Activated naive CD4-positive, alpha-beta T cell treated with anti-CD3 and anti-CD28 coated beads, Interleukin-2, amount 50 U/mL, for 72 hours (primary cell): ENCODE measurements around the gene DIS3L2. TPM values are rescaled to one million over a fixed set of nuclear protein-coding genes. Genes with fewer than 3 reads are reported as not detected.

Source experiments
- ATAC-seq, 2 donors: fragments of 150-1000 bp; cut with Tn5 transposase; 2 replicates each; pipeline ENCODE4 v1.10.0; 2021; ENCODE audit warnings: mild to moderate bottlenecking in 2 of 2, moderate library complexity in 2 of 2
- DNase-seq, 2 donors: peaks; one replicate each; pipeline ENCODE4 v3.0.0; 2021 to 2022; ENCODE audit warnings: low spot score in 2 of 2
- H3K27ac Mint-ChIP-seq, 2 donors: one replicate each; pipeline ENCODE4 v1.8.0; 2022; ENCODE audit warnings: mild to moderate bottlenecking in 2 of 2, mixed read lengths in 2 of 2
- H3K36me3 Mint-ChIP-seq, 2 donors: one replicate each; pipeline ENCODE4 v1.8.0; 2022; ENCODE audit warnings: mixed read lengths in 2 of 2
- H3K9me3 Mint-ChIP-seq, 2 donors: one replicate each; pipeline ENCODE4 v1.8.0; 2022; ENCODE audit warnings: mixed read lengths in 2 of 2
- total RNA-seq, 2 donors: library from RNA; stranded (reverse); gene quantifications; one replicate each; pipeline ENCODE4 v1.2.3, GENCODE V29; 2022

DIS3L2 gene
- 10 to 100 TPM; 19.9 to 44.0 TPM for total RNA-seq

- ATAC-seq (peak; percentile 95), DNase-seq (peak; percentile 78 to 82)
- H3K9me3 Mint-ChIP-seq: no peaks in the 10 kb centered on the region
- H3K36me3 Mint-ChIP-seq: peaks cover 14 to 21% of the 10 kb centered on the region in 2 donors
- peak within 1 kb of the TSS; percentile 89 to 98 for H3K27ac Mint-ChIP-seq
These were observed at the start of gene DIS3L2 for GRCh38 chr2:231961349-231962166. Gene DIS3L2 (plus strand): TSS chr2:231961713. CDS start chr2:232014928, 53,215 bp downstream.

GRCh38 chr2:231914077-231914690 is 47.3 kb upstream of the DIS3L2 start:
- DNase-seq (no peak), ATAC-seq (no peak)
- no peaks in the 10 kb centered on the region for H3K36me3 Mint-ChIP-seq
- H3K9me3 Mint-ChIP-seq: no peaks in the 10 kb centered on the region
- no peak overlapping the region for H3K27ac Mint-ChIP-seq

- ATAC-seq (peak; percentile 66 to 89), DNase-seq (no peak)
- Mint-ChIP-seq H3K36me3 (no peaks in the 10 kb centered on the region), H3K9me3 (no peaks in the 10 kb centered on the region), H3K27ac (no peak overlapping the region)
These were observed 44.0 kb upstream of the DIS3L2 start for GRCh38 chr2:231917280-231918066.

- Mint-ChIP-seq H3K36me3 (no peaks in the 10 kb centered on the region), H3K27ac (peak overlapping the region in 1 of 2 donors; percentile 9), H3K9me3 (no peaks in the 10 kb centered on the region)
- no peak for ATAC-seq
- DNase-seq: no peak
These were observed 42.8 kb upstream of the DIS3L2 start for GRCh38 chr2:231918501-231919330.

- Mint-ChIP-seq H3K27ac (peak overlapping the region in 1 of 2 donors; percentile 9), H3K9me3 (no peaks in the 10 kb centered on the region), H3K36me3 (no peaks in the 10 kb centered on the region)
- ATAC-seq (no peak), DNase-seq (no peak)
These were observed 42.0 kb upstream of the DIS3L2 start for GRCh38 chr2:231919341-231920035.

- DNase-seq: peak in 1 of 2 donors; percentile 49
- no peak overlapping the region for H3K27ac Mint-ChIP-seq
- no peaks in the 10 kb centered on the region for H3K36me3 Mint-ChIP-seq
- ATAC-seq: no peak
- H3K9me3 Mint-ChIP-seq: no peaks in the 10 kb centered on the region
These were observed 41.1 kb upstream of the DIS3L2 start for GRCh38 chr2:231920366-231920765.

GRCh38 chr2:231920795-231921194 is 40.7 kb upstream of the DIS3L2 start:
- Mint-ChIP-seq H3K27ac (no peak overlapping the region), H3K36me3 (no peaks in the 10 kb centered on the region), H3K9me3 (no peaks in the 10 kb centered on the region)
- no peak for DNase-seq
- no peak for ATAC-seq

- DNase-seq (peak in 1 of 2 donors; percentile 20), ATAC-seq (no peak)
- Mint-ChIP-seq H3K27ac (no peak overlapping the region), H3K36me3 (no peaks in the 10 kb centered on the region), H3K9me3 (no peaks in the 10 kb centered on the region)
These were observed 39.1 kb upstream of the DIS3L2 start for GRCh38 chr2:231922311-231923009.

- Mint-ChIP-seq H3K36me3 (no peaks in the 10 kb centered on the region), H3K9me3 (no peaks in the 10 kb centered on the region), H3K27ac (no peak overlapping the region)
- DNase-seq (peak in 1 of 2 donors; percentile 40), ATAC-seq (no peak)
These were observed 38.5 kb upstream of the DIS3L2 start for GRCh38 chr2:231923010-231923344.

- Mint-ChIP-seq H3K27ac (no peak overlapping the region), H3K9me3 (no peaks in the 10 kb centered on the region), H3K36me3 (no peaks in the 10 kb centered on the region)
- DNase-seq (peak in 1 of 2 donors; percentile 37), ATAC-seq (no peak)
These were observed 37.3 kb upstream of the DIS3L2 start for GRCh38 chr2:231923951-231924888.

GRCh38 chr2:231924889-231925275 is 36.6 kb upstream of the DIS3L2 start:
- ATAC-seq (peak in 1 of 2 donors; percentile 6), DNase-seq (no peak)
- no peaks in the 10 kb centered on the region for H3K36me3 Mint-ChIP-seq
- no peaks in the 10 kb centered on the region for H3K9me3 Mint-ChIP-seq
- H3K27ac Mint-ChIP-seq: no peak overlapping the region

- H3K9me3 Mint-ChIP-seq: no peaks in the 10 kb centered on the region
These were observed 36.0 kb upstream of the DIS3L2 start for GRCh38 chr2:231925303-231926179.

GRCh38 chr2:231926180-231926741 is 35.3 kb upstream of the DIS3L2 start, which contains the start of gene NPPC:
Gene NPPC (minus strand): TSS chr2:231926396. CDS start chr2:231926249, 147 bp downstream.
- DNase-seq (peak; percentile 58 to 82), ATAC-seq (peak; percentile 78 to 90)
- Mint-ChIP-seq H3K36me3 (no peaks in the 10 kb centered on the region), H3K27ac (no peak within 1 kb of the TSS), H3K9me3 (no peaks in the 10 kb centered on the region)

More at GRCh38 chr2:231925303-231926179, 36.0 kb upstream of the DIS3L2 start:
- Mint-ChIP-seq H3K36me3 (no peaks in the 10 kb centered on the region), H3K27ac (no peak overlapping the region)
- ATAC-seq (peak; percentile 59 to 81), DNase-seq (peak; percentile 68 to 83)
